ENCODE data around the gene STRN3. TPM values are rescaled to one million over a fixed set of nuclear protein-coding genes. Genes with fewer than 3 reads are reported as not detected.
"Not testable (repeated sequence)": the region's sequence is repeated elsewhere in the genome, so short reads cannot be mapped to it uniquely, and the experiment has no call there.

Gene STRN3
- total and polyA plus RNA-seq, 2 donors = 25.4 to 127 TPM

DNA sequence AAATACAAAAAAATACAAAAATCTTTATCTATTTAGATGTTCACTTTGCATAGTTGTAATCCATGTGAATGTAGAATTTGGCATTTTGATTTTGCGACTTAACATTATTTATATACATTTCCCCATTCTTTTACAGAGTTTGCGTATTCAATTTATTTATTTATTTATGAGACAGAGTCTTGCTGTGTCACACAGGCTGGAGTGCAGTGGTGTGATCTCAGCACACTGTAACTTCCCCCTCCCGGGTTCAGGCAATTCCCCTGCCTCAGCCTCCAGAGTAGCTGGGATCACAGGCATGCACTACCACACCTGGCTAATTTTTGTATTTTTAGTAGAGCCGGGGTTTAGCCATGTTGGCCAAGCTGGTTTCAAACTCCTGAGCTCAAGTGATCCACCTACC, 25.3 kb upstream of the STRN3 start:
- H3K27ac ChIP-seq (ENCODE audit: low read depth) = no peak overlapping the region
- no peaks in the 10 kb centered on the region for H3K36me3 ChIP-seq (ENCODE audit: insufficient read depth)
- no peak overlapping the region for H3K4me3 ChIP-seq (ENCODE audit: low read depth, low read length)
- H3K4me1 ChIP-seq (ENCODE audit: insufficient read depth) = peaks cover 2% of the 10 kb centered on the region
- 76% methylated on average over 4 of the region's 4 CpGs for WGBS
- DNase-seq (ENCODE audit: extremely low spot score) = no peak

GRCh38 chr14:31051023-31051422, 24.8 kb upstream of the STRN3 start:
- DNase-seq (ENCODE audit: extremely low spot score) = no peak
- peaks cover 2% of the 10 kb centered on the region for H3K4me1 ChIP-seq (ENCODE audit: insufficient read depth)
- no peaks in the 10 kb centered on the region for H3K36me3 ChIP-seq (ENCODE audit: insufficient read depth)
- no peak overlapping the region for H3K27ac ChIP-seq (ENCODE audit: low read depth)
- H3K4me3 ChIP-seq (ENCODE audit: low read depth, low read length) = no peak overlapping the region
- WGBS = 92% methylated on average over 7 of the region's 7 CpGs

GRCh38 chr14:31047503-31047902, 21.3 kb upstream of the STRN3 start:
- Histone ChIP-seq H3K36me3 (ENCODE audit: insufficient read depth) (no peaks in the 10 kb centered on the region), H3K4me1 (ENCODE audit: insufficient read depth) (peaks cover 2% of the 10 kb centered on the region), H3K4me3 (ENCODE audit: low read depth, low read length) (no peak overlapping the region), H3K27ac (ENCODE audit: low read depth) (no peak overlapping the region)
- WGBS = 97% methylated on average over 10 of the region's 10 CpGs
- DNase-seq (ENCODE audit: extremely low spot score) = no peak

GRCh38 chr14:31045501-31046080, 19.4 kb upstream of the STRN3 start:
- H3K4me3 ChIP-seq (ENCODE audit: low read depth, low read length) = no peak overlapping the region
- no peaks in the 10 kb centered on the region for H3K36me3 ChIP-seq (ENCODE audit: insufficient read depth)
- no peak overlapping the region for H3K27ac ChIP-seq (ENCODE audit: low read depth)
- H3K4me1 ChIP-seq (ENCODE audit: insufficient read depth) = peaks cover 2% of the 10 kb centered on the region
- 95% methylated on average over 7 of the region's 8 CpGs for WGBS
- DNase-seq (ENCODE audit: extremely low spot score) = no peak

GRCh38 chr14:31043379-31043778, 17.2 kb upstream of the STRN3 start:
- H3K4me3 ChIP-seq (ENCODE audit: low read depth, low read length) = no peak overlapping the region
- no peaks in the 10 kb centered on the region for H3K36me3 ChIP-seq (ENCODE audit: insufficient read depth)
- H3K27ac ChIP-seq (ENCODE audit: low read depth) = no peak overlapping the region
- whole genome bisulfite sequencing = 53% methylated on average over 3 of the region's 3 CpGs
- DNase-seq (ENCODE audit: extremely low spot score) = no peak
- H3K4me1 ChIP-seq (ENCODE audit: insufficient read depth) = peaks cover 2% of the 10 kb centered on the region

DNA sequence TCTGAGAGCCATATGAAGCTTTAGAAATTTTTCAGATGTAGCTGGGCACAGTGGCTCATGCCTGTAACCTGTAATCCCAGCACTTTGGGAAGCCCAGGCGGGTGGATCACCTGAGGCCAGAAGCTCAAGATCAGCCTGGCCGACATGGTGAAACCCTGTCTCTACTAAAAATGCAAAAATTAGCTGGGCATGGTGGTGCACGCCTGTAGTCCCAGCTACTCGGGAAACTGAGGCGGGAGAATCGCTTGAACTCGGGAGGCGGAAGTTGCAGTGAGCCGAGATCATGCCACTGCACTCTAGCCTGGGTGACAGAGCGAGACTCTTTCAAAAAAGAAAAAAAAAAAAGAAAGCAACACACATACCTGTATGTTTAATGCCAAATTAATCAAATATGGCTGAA, 16.7 kb upstream of the STRN3 start:
- DNase-seq (ENCODE audit: extremely low spot score); H3K27ac ChIP-seq (ENCODE audit: low read depth); H3K36me3 ChIP-seq (ENCODE audit: insufficient read depth); H3K4me1 ChIP-seq (ENCODE audit: insufficient read depth); H3K4me3 ChIP-seq (ENCODE audit: low read depth, low read length): not testable (repeated sequence)
- WGBS = 90% methylated on average over 10 of the region's 10 CpGs

- 94% methylated on average over 1 of the region's 1 CpG for WGBS
- no peak for DNase-seq (ENCODE audit: extremely low spot score)
- Histone ChIP-seq H3K4me3 (ENCODE audit: low read depth, low read length) (no peak overlapping the region), H3K36me3 (ENCODE audit: insufficient read depth) (no peaks in the 10 kb centered on the region), H3K4me1 (ENCODE audit: insufficient read depth) (no peaks in the 10 kb centered on the region), H3K27ac (ENCODE audit: low read depth) (no peak overlapping the region)
Measured at GRCh38 chr14:31042300-31042699, 16.1 kb upstream of the STRN3 start.

GRCh38 chr14:31038521-31039166, 12.5 kb upstream of the STRN3 start:
- Histone ChIP-seq H3K4me3 (ENCODE audit: low read depth, low read length) (no peak overlapping the region), H3K4me1 (ENCODE audit: insufficient read depth) (no peaks in the 10 kb centered on the region), H3K27ac (ENCODE audit: low read depth) (no peak overlapping the region), H3K36me3 (ENCODE audit: insufficient read depth) (no peaks in the 10 kb centered on the region)
- DNase-seq (ENCODE audit: extremely low spot score) = no peak
- 52% methylated on average over 3 of the region's 3 CpGs for WGBS

DNA sequence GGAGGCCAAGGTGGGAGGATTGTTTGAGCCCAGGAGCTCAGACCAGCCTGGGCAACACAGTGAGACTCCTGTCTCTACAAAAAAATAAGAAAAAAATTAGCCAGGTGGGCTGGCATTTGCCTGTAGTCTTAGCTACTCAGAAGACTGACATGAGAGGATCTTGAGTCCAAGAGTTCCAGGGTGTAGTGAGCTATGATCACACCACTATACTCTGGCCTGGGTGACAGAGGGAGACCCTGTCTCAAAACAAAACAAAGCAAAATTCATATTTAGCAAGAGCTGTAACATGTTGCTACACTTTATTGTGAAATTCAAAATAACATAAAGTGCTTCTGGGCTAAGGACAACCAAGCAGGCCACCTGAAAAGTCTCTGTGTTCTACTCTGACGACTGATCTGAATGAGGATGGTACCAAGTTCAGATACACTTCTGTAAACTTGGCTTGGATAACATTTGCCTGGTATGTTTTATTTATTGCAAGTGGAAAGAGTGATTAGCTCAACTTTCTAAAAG, 11.6 kb upstream of the STRN3 start:
- 62% methylated on average over 1 of the region's 1 CpG for WGBS
- no peaks in the 10 kb centered on the region for H3K36me3 ChIP-seq (ENCODE audit: insufficient read depth)
- no peak overlapping the region for H3K4me3 ChIP-seq (ENCODE audit: low read depth, low read length)
- no peak for DNase-seq (ENCODE audit: extremely low spot score)
- no peak overlapping the region for H3K27ac ChIP-seq (ENCODE audit: low read depth)
- no peaks in the 10 kb centered on the region for H3K4me1 ChIP-seq (ENCODE audit: insufficient read depth)

- Histone ChIP-seq H3K4me1 (ENCODE audit: insufficient read depth) (no peaks in the 10 kb centered on the region), H3K4me3 (ENCODE audit: low read depth, low read length) (no peak overlapping the region), H3K27ac (ENCODE audit: low read depth) (no peak overlapping the region), H3K36me3 (ENCODE audit: insufficient read depth) (no peaks in the 10 kb centered on the region)
- 97% methylated on average over 4 of the region's 4 CpGs for WGBS
- no peak for DNase-seq (ENCODE audit: extremely low spot score)
Measured at GRCh38 chr14:31036552-31036951, 10.4 kb upstream of the STRN3 start.

DNA sequence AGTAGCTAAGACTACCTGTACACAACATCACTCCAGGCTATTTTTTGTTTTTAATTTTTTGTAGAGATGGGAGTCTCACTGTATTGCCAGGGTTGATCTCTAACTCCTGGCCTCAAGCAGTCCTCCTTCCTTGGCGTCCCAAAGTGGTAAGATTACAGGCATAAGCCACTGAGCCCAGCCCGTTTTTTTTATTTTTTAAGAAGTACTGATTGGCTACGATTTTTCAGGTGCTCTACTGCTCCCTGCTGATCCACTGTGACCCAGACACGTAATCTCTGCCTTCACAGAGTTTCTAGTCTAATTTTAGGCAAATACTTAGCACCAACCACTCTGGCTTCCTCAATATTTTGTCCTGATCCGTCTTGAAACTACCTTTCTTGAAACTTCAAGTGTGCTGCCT, 4.3 kb upstream of the STRN3 start:
- no peak for DNase-seq (ENCODE audit: extremely low spot score)
- Histone ChIP-seq H3K27ac (ENCODE audit: low read depth) (no peak overlapping the region), H3K4me1 (ENCODE audit: insufficient read depth) (no peaks in the 10 kb centered on the region), H3K36me3 (ENCODE audit: insufficient read depth) (no peaks in the 10 kb centered on the region), H3K4me3 (ENCODE audit: low read depth, low read length) (no peak overlapping the region)
- WGBS = 95% methylated on average over 5 of the region's 5 CpGs

GRCh38 chr14:31029016-31029970, 3.1 kb upstream of the STRN3 start:
- H3K27ac ChIP-seq (ENCODE audit: low read depth) = no peak overlapping the region
- H3K4me3 ChIP-seq (ENCODE audit: low read depth, low read length) = no peak overlapping the region
- H3K36me3 ChIP-seq (ENCODE audit: insufficient read depth) = no peaks in the 10 kb centered on the region
- H3K4me1 ChIP-seq (ENCODE audit: insufficient read depth) = no peaks in the 10 kb centered on the region
- DNase-seq (ENCODE audit: extremely low spot score) = no peak
- WGBS = 98% methylated on average over 3 of the region's 3 CpGs

DNA sequence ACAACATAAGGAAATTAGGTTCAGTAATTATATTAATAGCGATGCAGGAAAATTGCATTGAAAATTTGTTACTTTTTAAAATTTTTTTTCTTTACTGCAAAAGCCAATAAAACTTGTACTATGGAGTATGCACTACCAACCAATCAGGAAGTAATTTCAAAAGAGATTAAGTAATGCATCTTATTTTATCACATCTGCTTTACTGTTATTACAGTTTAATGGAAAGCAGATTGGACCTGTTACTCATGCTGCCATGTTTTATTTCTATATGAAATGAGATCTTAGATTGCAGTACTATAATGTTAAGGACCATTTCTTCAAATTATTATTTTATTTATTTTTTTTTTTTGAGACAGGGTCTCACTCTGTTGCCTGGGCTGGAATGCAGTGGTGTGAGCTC, 1.7 kb upstream of the STRN3 start:
- H3K4me1 ChIP-seq (ENCODE audit: insufficient read depth) = no peaks in the 10 kb centered on the region
- DNase-seq (ENCODE audit: extremely low spot score) = no peak
- H3K4me3 ChIP-seq (ENCODE audit: low read depth, low read length) = no peak overlapping the region
- H3K36me3 ChIP-seq (ENCODE audit: insufficient read depth) = no peaks in the 10 kb centered on the region
- WGBS = 98% methylated on average over 1 of the region's 1 CpG
- H3K27ac ChIP-seq (ENCODE audit: low read depth) = no peak overlapping the region

Data from urinary bladder (tissue), 4 donors.